ENCODE data around the gene RPL7A.
"Not testable (repeated sequence)": the region's sequence is repeated elsewhere in the genome, so short reads cannot be mapped to it uniquely, and the experiment has no call there.

DNA sequence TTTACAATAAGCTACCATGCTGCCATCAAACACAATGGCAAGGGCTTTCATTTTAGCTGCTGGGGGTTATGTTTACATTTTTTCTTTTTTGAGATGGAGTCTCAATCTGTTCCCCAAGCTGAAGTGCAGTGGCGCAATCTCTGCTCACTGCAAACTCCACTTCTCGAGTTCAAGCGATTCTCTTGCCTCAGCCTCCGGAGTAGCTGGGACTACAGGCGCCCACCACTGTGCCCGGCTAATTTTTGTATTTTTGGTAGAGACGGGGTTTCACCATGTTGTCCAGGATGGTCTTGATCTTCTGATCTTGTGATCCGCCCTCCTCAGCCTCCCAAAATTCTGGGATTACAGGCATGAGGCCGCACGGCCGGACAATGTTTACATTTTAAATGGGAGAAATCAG is 13.1 kb upstream of the RPL7A start:
- TF ChIP-seq, protein P1, sequence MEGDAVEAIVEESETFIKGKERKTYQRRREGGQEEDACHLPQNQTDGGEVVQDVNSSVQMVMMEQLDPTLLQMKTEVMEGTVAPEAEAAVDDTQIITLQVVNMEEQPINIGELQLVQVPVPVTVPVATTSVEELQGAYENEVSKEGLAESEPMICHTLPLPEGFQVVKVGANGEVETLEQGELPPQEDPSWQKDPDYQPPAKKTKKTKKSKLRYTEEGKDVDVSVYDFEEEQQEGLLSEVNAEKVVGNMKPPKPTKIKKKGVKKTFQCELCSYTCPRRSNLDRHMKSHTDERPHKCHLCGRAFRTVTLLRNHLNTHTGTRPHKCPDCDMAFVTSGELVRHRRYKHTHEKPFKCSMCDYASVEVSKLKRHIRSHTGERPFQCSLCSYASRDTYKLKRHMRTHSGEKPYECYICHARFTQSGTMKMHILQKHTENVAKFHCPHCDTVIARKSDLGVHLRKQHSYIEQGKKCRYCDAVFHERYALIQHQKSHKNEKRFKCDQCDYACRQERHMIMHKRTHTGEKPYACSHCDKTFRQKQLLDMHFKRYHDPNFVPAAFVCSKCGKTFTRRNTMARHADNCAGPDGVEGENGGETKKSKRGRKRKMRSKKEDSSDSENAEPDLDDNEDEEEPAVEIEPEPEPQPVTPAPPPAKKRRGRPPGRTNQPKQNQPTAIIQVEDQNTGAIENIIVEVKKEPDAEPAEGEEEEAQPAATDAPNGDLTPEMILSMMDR (conservative IDR thresholded peaks at IDR 0.05; ENCODE audit: low read length), result not testable (repeated sequence)
- not testable (repeated sequence) for TF ChIP-seq EZH2phosphoT487 (IDR thresholded peaks at IDR 0.05; ENCODE audit: borderline replicate concordance)
